PC-3 (cell line): Measurements from ENCODE around the gene TAS1R2. TPM values are rescaled to one million over a fixed set of nuclear protein-coding genes. Genes with fewer than 3 reads are reported as not detected.

Experiments
- ATAC-seq: fragments of 200-7000 bp; cut with Tn5 transposase; 2 replicates; pipeline ENCODE4 v1.9.1; 2020; ENCODE audit warnings: mild to moderate bottlenecking, moderate library complexity
- BruUV-seq: library from RNA; stranded (reverse); fragments of 400-500 nt; replicated peaks from 2 replicates; lab custom pipeline; 2021; lab: Mats Ljungman, UMichigan
- CTCF ChIA-PET: fragments of 300-600 bp; sonication (Branson Sonifier 250); formaldehyde crosslinking; loops from one replicate; lab custom pipeline; 2022; ENCODE audit warnings: antibody characterized with exemption; lab: Charles Lee
- POLR2A ChIA-PET: fragments of 300-600 bp; sonication (Branson Sonifier 250); formaldehyde crosslinking; loops from one replicate; lab custom pipeline; 2022; ENCODE audit warnings: antibody characterized with exemption; ENCODE audit not compliant: unreplicated experiment; lab: Charles Lee
- DNase-seq: peaks from one replicate; pipeline ENCODE4 v3.0.0-alpha.2; 2015
- H2AFZ ChIP-seq: fragments of 300-600 bp; sonication (generic); 2 replicates; pipeline ENCODE4 v1.6.0; 2016; ENCODE audit warnings: antibody characterized with exemption, low read length
- H3F3A ChIP-seq: fragments of 300-600 bp; sonication (generic); one replicate; pipeline ENCODE4 v1.6.0; 2017; ENCODE audit warnings: antibody characterized with exemption, low read length, control low read depth, mild to moderate bottlenecking; ENCODE audit not compliant: unreplicated experiment
- H3K27ac ChIP-seq: fragments of 300-600 bp; sonication (generic); 2 replicates; pipeline ENCODE4 v1.5.1; 2016; ENCODE audit warnings: mild to moderate bottlenecking, low read length
- H3K27me3 ChIP-seq: fragments of 300-600 bp; sonication (generic); 2 replicates; pipeline ENCODE4 v1.6.1; 2016; ENCODE audit warnings: low read length, mixed read lengths
- H3K36me3 ChIP-seq: fragments of 300-600 bp; sonication (generic); 2 replicates; pipeline ENCODE4 v1.6.1; 2016; ENCODE audit warnings: low read depth, mixed run types, low read length, mixed read lengths
- H3K4me1 ChIP-seq: fragments of 300-600 bp; sonication (generic); 2 replicates; pipeline ENCODE4 v1.5.1; 2016; ENCODE audit warnings: low read length; ENCODE audit not compliant: insufficient read depth
- H3K4me2 ChIP-seq: fragments of 300-600 bp; sonication (generic); 2 replicates; pipeline ENCODE4 v1.6.0; 2016; ENCODE audit warnings: low read length
- H3K4me3 ChIP-seq: fragments of 300-600 bp; sonication (generic); 2 replicates; pipeline ENCODE4 v1.5.1; 2016; ENCODE audit warnings: mild to moderate bottlenecking, low read length, mixed read lengths
- H3K79me2 ChIP-seq: fragments of 300-600 bp; sonication (generic); 2 replicates; pipeline ENCODE4 v1.6.1; 2017; ENCODE audit warnings: low read length, mixed read lengths
- H3K9ac ChIP-seq: fragments of 300-600 bp; sonication (generic); 2 replicates; pipeline ENCODE4 v1.6.0; 2016; ENCODE audit warnings: mild to moderate bottlenecking, low read length
- H3K9me2 ChIP-seq: fragments of 300-600 bp; sonication (generic); replicated peaks from 2 replicates; pipeline ENCODE4 v1.6.1; 2016; ENCODE audit warnings: mixed run types, low read length, mixed read lengths
- H3K9me3 ChIP-seq: fragments of 300-600 bp; sonication (generic); 2 replicates; pipeline ENCODE4 v1.6.1; 2016; ENCODE audit warnings: low read length, mixed read lengths
- H4K20me1 ChIP-seq: fragments of 300-600 bp; sonication (generic); 2 replicates; pipeline ENCODE4 v1.6.1; 2016; ENCODE audit warnings: low read length, mixed read lengths
- CTCF ChIP-seq: fragments of 300-600 bp; sonication (generic); conservative IDR thresholded peaks from 2 replicates; pipeline ENCODE4 v1.5.1; 2017; ENCODE audit warnings: antibody characterized with exemption, low read depth, mild to moderate bottlenecking, low read length
- EZH2 ChIP-seq: fragments of 300-600 bp; sonication (generic); IDR thresholded peaks from one replicate; pipeline ENCODE4 v1.6.1; 2017; ENCODE audit warnings: antibody characterized with exemption, mild to moderate bottlenecking, low read length; ENCODE audit not compliant: unreplicated experiment
- EZH2phosphoT487 ChIP-seq: fragments of 300-600 bp; sonication (generic); IDR thresholded peaks from 2 replicates; pipeline ENCODE4 v1.6.1; 2018; ENCODE audit warnings: mild to moderate bottlenecking, antibody characterized with exemption, low read length, borderline replicate concordance
- intact Hi-C: fragments of 100-400 bp; cut with micrococcal nuclease; formaldehyde crosslinking; loops from 2 replicates; pipeline ENCODE4 v1.9.0; 2023
- total RNA-seq: library from RNA; depleted of rRNA; stranded (reverse); fragments of >200 nt; gene quantifications from 2 replicates; pipeline ENCODE4 v1.2.3, GENCODE V29; 2014

The TAS1R2 gene
- total RNA-seq, 1 experiment from 2014 or later = not detected

- peaks cover 19% of the 10 kb centered on the region for H3K27me3 ChIP-seq
- ATAC-seq = peak; percentile 27
- H3K36me3 ChIP-seq = no peaks in the 10 kb centered on the region
- TF ChIP-seq EZH2 (no peak), EZH2phosphoT487 (no peak), CTCF (no peak)
- H3K4me1 ChIP-seq = no peaks in the 10 kb centered on the region
- H3K4me2 ChIP-seq = peak overlapping the region; percentile 42
- no peaks in the 10 kb centered on the region for H3K9me3 ChIP-seq
- DNase-seq = peak; percentile 10
- H3K4me3 ChIP-seq = no peak overlapping the region
- ChIA-PET CTCF (interaction anchor here (0.9 to 1.4 kb wide), 2 partner anchors 223 kb away, joined by 3 to 9 read pairs; no protein-coding TSS in a partner anchor), POLR2A (no interaction called here)
- H3K79me2 ChIP-seq = no peaks in the 10 kb centered on the region
- H2AFZ ChIP-seq = peak overlapping the region; percentile 6; the same call in 1 of the 2 replicates
- no peaks in the 10 kb centered on the region for H4K20me1 ChIP-seq
- H3F3A ChIP-seq = no peaks in the 10 kb centered on the region
- no peaks in the 10 kb centered on the region for H3K9me2 ChIP-seq
- intact Hi-C loops = loop anchor here (1.0 to 2.0 kb wide), 2 partner anchors 139 to 223 kb away; no protein-coding TSS in a partner anchor
- no peak overlapping the region for H3K27ac ChIP-seq
- H3K9ac ChIP-seq = no peak overlapping the region
- no TSS peak for BruUV-seq
These were observed 39.3 kb downstream of the TAS1R2 start for GRCh38 chr1:18819986-18820790.

GRCh38 chr1:18819203-18819602 lies 40.3 kb downstream of the TAS1R2 start:
- no peaks in the 10 kb centered on the region for H3K4me1 ChIP-seq
- H3K79me2 ChIP-seq = no peaks in the 10 kb centered on the region
- no peaks in the 10 kb centered on the region for H4K20me1 ChIP-seq
- ATAC-seq = no peak
- no peaks in the 10 kb centered on the region for H3K9me3 ChIP-seq
- H3K4me3 ChIP-seq = no peak overlapping the region
- TF ChIP-seq EZH2 (no peak), EZH2phosphoT487 (no peak), CTCF (no peak)
- H2AFZ ChIP-seq = no peak overlapping the region
- no TSS peak for BruUV-seq
- no peaks in the 10 kb centered on the region for H3K36me3 ChIP-seq
- no peaks in the 10 kb centered on the region for H3K9me2 ChIP-seq
- H3K9ac ChIP-seq = no peak overlapping the region
- ChIA-PET POLR2A (no interaction called here), CTCF (interaction anchor here (0.9 kb wide), 1 partner anchor 222 kb away, joined by 3 read pairs; no protein-coding TSS in a partner anchor)
- peaks cover 19% of the 10 kb centered on the region for H3K27me3 ChIP-seq
- intact Hi-C loops = no loop called here
- no peak for DNase-seq
- H3K27ac ChIP-seq = no peak overlapping the region
- H3F3A ChIP-seq = no peaks in the 10 kb centered on the region
- no peak overlapping the region for H3K4me2 ChIP-seq
